Left colon (tissue), 2 donors: ENCODE data around the gene TRIM4. TPM values are rescaled to one million over a fixed set of nuclear protein-coding genes. Genes with fewer than 3 reads are reported as not detected.
"Not testable (repeated sequence)": the region's sequence is repeated elsewhere in the genome, so short reads cannot be mapped to it uniquely, and the experiment has no call there.

ENCODE experiments used
- ATAC-seq: fragments of 200-7000 bp; cut with Tn5 transposase; one replicate; pipeline ENCODE4 v1.9.1; 2020; ENCODE audit warnings: mild to moderate bottlenecking, moderate library complexity
- DNase-seq, 2 donors: peaks; one replicate each; pipeline ENCODE4 v3.0.0-alpha.2; 2020
- intact Hi-C, 2 donors: fragments of 100-400 bp; cut with DNase I in 1 of 2; cut with micrococcal nuclease in 1 of 2; formaldehyde crosslinking; loops; one replicate each; pipeline versions ENCODE4 v1.11.2 to v1.14.0; 2022; cut with DNase I, micrococcal nuclease
- long read RNA-seq: library from polyadenylated mRNA; unstranded; transcript quantifications from one replicate; pipeline ENCODE4 v2.0.0, GENCODE V29; 2021
- total RNA-seq, 2 donors: library from RNA; stranded (reverse); fragmentation: NEBNext Ultra II Directional; extraction: Animal tissue kit (Norgen Biotek cat#: 25700); gene quantifications; one replicate each; pipeline ENCODE4 v1.2.1, GENCODE V29; 2021
- donor health status: DM: no; HTN: no; CAD: no.
- donor health status: DM: yes; HTN: yes; CAD: no.

TRIM4 gene, protein sequence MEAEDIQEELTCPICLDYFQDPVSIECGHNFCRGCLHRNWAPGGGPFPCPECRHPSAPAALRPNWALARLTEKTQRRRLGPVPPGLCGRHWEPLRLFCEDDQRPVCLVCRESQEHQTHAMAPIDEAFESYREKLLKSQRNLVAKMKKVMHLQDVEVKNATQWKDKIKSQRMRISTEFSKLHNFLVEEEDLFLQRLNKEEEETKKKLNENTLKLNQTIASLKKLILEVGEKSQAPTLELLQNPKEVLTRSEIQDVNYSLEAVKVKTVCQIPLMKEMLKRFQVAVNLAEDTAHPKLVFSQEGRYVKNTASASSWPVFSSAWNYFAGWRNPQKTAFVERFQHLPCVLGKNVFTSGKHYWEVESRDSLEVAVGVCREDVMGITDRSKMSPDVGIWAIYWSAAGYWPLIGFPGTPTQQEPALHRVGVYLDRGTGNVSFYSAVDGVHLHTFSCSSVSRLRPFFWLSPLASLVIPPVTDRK
- 10 to 100 TPM; 21.5 to 23.8 TPM for total RNA-seq
- long read RNA-seq, transcript TRIM4-202 (6 exons, 1,942 nt): minor isoform, 12 of 82 reads
- long read RNA-seq, transcript TRIM4-201 (6 exons, 3,374 nt): major isoform, 57 of 82 reads
- long read RNA-seq, partial matches to known transcripts: 5 of 82 reads
- long read RNA-seq, other reads (novel, unspliced or antisense): 8 of 82 reads

GRCh38 chr7:99918959-99919813, at the start of gene TRIM4:
TRIM4 (minus strand) TSS chr7:99919530; CDS start chr7:99919401, 129 bp downstream.
- intact Hi-C loops: no loop called here
- ATAC-seq: peak; percentile 97
- peak; percentile 93 to 94 for DNase-seq

DNA sequence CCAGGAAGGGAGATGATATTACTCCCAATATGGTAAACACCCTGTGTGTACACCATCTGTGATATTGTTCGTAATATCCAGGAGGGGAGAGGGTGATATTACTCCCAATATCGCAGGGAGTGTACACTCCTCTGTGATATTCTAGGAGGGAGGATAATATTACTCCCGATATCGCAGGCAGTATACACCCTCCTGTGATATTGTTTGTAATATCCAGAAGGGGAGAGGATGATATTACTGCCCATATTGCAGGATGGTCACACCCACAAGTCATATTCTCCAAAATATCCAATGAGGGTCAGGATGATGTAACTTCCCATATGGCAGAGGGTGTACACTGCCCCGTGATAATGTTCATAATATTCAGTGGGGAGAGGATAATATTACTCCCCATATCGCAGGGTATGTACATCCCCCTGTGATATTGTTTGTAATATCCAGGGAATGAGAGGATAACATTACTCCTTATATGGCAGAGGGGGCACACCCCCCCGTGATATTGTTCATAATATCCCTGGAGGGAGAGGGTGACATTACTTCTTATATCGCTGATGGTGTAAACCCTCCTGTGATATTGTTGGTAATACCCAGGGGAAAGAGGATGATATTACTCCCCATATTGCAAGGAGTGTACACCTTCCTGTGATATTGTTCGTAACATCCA, 39.4 kb upstream of the TRIM4 start:
- DNase-seq (no peak), ATAC-seq (no peak)
- intact Hi-C loops: no loop called here

DNA sequence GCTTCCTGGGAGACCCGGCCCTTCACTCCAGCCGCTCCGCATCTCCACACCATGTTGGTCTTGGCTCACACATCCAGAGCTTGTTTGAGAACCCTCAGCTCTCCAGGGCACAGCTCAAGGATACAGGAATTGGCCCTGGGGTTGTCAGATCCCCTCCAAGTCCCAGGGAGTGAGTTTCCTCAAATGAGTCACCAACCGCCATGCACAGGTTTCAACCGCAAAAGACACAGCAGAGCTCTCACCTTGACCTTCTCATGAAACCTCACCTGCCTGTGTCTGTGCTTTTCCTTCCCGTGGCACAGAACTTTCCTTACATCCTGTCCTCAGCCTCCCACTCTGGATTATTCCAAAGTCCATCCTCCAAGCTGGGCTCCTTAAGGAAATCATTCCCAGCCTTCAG, 35.9 kb upstream of the TRIM4 start:
- DNase-seq (no peak), ATAC-seq (peak; percentile 22)
- intact Hi-C loops: no loop called here

GRCh38 chr7:99954643-99955042, 35.3 kb upstream of the TRIM4 start:
- intact Hi-C loops, ATAC-seq, DNase-seq: not testable (repeated sequence)

- ATAC-seq (no peak), DNase-seq (no peak)
- intact Hi-C loops: no loop called here
Measured at GRCh38 chr7:99953649-99954048, 34.3 kb upstream of the TRIM4 start.

DNA sequence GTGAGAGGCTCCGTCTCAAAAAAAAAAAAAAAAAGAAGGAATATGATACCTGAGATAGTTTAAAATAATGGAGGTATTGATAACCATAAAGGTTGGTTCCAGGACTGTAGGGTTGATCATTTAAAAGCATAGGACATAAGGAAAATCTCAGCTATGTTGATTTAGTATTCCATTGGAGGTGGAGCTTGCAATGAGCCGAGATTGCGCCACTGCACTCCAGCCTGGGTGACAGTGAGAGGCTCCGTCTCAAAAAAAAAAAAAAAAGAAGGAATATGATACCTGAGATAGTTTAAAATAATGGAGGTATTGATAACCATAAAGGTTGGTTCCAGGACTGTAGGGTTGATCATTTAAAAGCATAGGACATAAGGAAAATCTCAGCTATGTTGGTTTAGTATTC, 33.3 kb upstream of the TRIM4 start:
- ATAC-seq, intact Hi-C loops, DNase-seq: not testable (repeated sequence)

GRCh38 chr7:99950819-99951218, 31.5 kb upstream of the TRIM4 start:
- intact Hi-C loops, DNase-seq, ATAC-seq: not testable (repeated sequence)

DNA sequence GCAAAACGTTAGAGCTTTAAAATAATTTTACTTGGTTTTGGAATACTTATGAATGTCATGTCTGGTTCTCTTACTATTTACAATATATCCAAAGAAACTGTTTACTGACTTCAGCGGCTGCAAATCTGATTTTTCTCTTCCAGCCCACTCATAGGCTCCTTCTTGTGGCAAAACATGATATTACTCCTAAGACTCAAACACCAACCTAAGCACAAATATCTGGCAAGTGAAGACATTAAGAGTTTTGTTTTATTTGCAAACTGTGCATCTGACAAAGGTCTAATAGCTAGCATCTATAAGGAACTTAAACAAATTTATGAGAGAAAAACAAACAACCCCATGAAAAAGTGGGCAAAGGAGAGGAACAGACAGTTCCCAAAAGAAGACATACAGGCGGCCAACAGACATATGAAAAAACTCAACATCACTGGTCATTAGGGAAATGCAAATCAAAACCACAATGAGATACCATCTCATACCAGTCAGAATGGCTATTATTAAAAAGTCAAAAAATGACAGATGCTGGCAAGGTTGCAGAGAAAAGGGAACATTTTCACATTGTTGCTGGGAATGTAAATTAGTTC, 30.4 kb upstream of the TRIM4 start:
- no peak for ATAC-seq
- intact Hi-C loops: no loop called here
- DNase-seq: no peak

- no peak for DNase-seq
- intact Hi-C loops: no loop called here
- no peak for ATAC-seq
Measured at GRCh38 chr7:99947608-99948007, 28.3 kb upstream of the TRIM4 start.

GRCh38 chr7:99944497-99945070, 25.3 kb upstream of the TRIM4 start:
- DNase-seq: no peak
- ATAC-seq: no peak
- intact Hi-C loops: no loop called here

- intact Hi-C loops: no loop called here
- DNase-seq: no peak
- no peak for ATAC-seq
Measured at GRCh38 chr7:99943641-99944496, 24.5 kb upstream of the TRIM4 start.

DNA sequence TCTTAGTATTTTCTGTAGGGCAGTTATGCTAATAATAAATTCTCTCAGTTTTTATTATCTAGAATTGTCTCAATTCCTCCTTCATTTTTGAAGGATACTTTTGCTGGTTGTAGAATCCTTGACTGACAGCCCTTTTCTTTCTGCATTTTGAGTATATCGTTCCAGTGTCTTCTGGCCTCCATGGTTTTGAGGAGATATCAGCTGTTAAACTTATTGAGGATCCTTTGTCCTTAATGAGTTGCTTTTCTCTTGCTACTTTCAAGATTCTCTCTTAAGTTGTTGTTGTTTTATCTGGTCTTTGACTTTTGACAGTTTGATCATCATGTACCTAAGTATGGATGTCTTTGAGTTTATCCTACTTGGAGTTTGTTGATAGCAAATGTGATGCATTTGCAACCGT, 19.0 kb upstream of the TRIM4 start:
- intact Hi-C loops: no loop called here
- no peak for DNase-seq
- ATAC-seq: no peak

DNA sequence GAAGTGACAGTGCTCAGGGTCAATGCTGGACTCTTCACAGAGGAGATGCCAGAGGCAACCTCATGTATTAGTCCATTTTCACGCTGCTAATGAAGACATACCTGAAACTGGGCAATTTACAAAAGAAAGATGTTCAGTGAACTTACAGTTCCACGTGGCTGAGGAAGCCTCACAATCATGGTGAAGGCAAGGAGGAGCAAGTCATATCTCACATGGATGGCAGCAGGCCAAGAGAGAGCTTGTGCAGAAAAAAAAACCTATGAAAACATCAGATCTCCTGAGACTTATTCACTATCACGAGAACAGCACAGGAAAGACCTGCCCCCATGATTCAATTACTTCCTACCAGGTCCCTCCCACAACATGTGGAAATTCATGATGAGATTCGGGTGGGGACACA, 15.7 kb upstream of the TRIM4 start:
- ATAC-seq, intact Hi-C loops, DNase-seq: not testable (repeated sequence)

DNA sequence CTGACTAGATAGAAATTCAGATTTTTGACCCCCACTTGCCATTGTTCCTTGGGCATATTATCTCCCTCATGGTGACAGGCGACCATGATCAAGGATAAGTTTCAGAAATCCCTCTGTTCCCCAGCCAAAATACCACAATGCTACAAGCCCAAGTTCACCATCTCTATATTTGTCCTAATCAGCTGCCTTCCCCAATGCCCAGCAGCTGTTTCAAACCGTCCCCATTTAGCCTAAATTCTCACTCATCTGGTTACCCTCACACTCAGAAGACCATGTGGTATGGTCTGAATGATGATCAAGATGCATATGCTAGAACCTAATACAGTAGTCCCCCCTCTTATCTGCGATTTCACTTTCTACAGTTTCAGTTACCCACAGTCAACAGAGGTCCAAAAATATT, 11.0 kb upstream of the TRIM4 start:
- DNase-seq (no peak), ATAC-seq (no peak)
- intact Hi-C loops: no loop called here

- ATAC-seq: peak; percentile 18
Measured at GRCh38 chr7:99929730-99930053, 10.4 kb upstream of the TRIM4 start.

DNA sequence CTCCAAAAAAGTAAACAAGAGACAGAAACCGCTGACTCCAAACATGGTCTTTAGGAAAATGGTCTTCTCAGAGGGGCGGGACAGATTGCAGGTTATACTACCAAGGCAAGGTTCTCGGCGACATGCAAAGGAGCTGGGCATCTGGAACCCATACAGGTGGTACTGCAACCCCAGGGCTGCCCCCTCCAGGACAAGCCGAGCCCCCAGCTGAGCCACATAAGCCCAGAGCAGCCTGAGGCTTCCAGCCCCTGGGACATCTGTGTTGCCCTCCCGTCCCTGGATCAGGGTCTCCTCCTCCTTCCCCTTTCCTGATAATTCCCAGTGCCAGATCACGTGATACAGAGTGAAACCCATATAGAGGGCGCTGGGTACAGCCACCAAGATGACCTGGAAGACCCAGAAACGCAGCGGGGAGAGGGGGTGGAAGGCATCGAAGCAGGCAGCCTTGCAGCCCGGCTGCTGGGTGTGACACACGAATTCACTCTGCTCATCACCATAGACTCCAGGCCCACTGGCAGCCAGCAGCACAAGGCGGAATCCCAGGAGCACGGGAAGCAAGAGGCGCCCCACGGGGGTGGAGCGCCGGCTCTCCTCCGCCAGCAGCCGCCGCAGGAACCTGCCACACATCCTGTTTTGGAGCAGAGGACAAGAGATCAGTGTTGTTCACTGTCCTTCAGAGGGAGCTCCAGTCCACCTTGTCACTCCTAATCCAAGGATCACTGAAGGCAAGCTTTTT, 9.8 kb upstream of the TRIM4 start, which contains the start of gene GJC3:
Gene GJC3 (minus strand): TSS at position 627 of the 736 bp plus-strand sequence. CDS start 0 bp downstream, at position 627.
- DNase-seq (peak; percentile 38 to 48), ATAC-seq (peak; percentile 99)
- intact Hi-C loops: no loop called here

More at GRCh38 chr7:99929730-99930053, 10.4 kb upstream of the TRIM4 start:
- intact Hi-C loops: no loop called here
- no peak for DNase-seq

- intact Hi-C loops: no loop called here
- no peak for ATAC-seq
- DNase-seq: no peak
Measured at GRCh38 chr7:99928188-99928587, 8.9 kb upstream of the TRIM4 start.
